Heart right ventricle (tissue), 16 donors: Measurements from ENCODE around the gene ROM1. TPM values are rescaled to one million over a fixed set of nuclear protein-coding genes. Genes with fewer than 3 reads are reported as not detected.

Source experiments
- ATAC-seq, 8 donors: fragments of 200-7000 bp; cut with Tn5 transposase; one replicate each; pipeline ENCODE4 v1.9.1; 2020; ENCODE audit warnings: mild to moderate bottlenecking in 8 of 8, moderate library complexity in 8 of 8, moderate number of reproducible peaks in 1 of 8
- DNase-seq, 2 donors: peaks; one replicate each; pipeline ENCODE4 v3.0.0-alpha.2; 2020
- H3K27ac ChIP-seq, 10 donors: fragments of 200-600 bp; sonication (generic) in 2 of 10; one replicate each; pipeline versions ENCODE4 v1.5.0 to v1.8.0; 2020 to 2022; ENCODE audit warnings: mild to moderate bottlenecking in 3 of 10
- H3K27me3 ChIP-seq, 7 donors: fragments of 200-600 bp; one replicate each; pipeline ENCODE4 v1.8.0; 2021 to 2022; ENCODE audit warnings: mild to moderate bottlenecking in 2 of 7
- H3K36me3 ChIP-seq, 9 donors: fragments of 200-600 bp; sonication (generic) in 1 of 9; one replicate each; pipeline versions ENCODE4 v1.5.0 to v1.8.0; 2020 to 2022; ENCODE audit warnings: mild to moderate bottlenecking in 2 of 9
- H3K4me1 ChIP-seq, 9 donors: fragments of 200-600 bp; sonication (generic) in 1 of 9; one replicate each; pipeline versions ENCODE4 v1.5.0 to v1.8.0; 2020 to 2022; ENCODE audit warnings: mild to moderate bottlenecking in 4 of 9
- H3K4me3 ChIP-seq, 10 donors: fragments of 200-600 bp; sonication (generic) in 2 of 10; one replicate each; pipeline versions ENCODE4 v1.5.0 to v1.8.0; 2020 to 2022; ENCODE audit warnings: mild to moderate bottlenecking in 7 of 10, moderate library complexity in 2 of 10
- H3K9me3 ChIP-seq, 11 donors: fragments of 200-600 bp in 10 of 11; sonication (generic) in 2 of 11; one replicate each; pipeline versions ENCODE4 v1.5.0 to v1.8.0; 2013 to 2022; ENCODE audit warnings: mild to moderate bottlenecking in 2 of 11, control low read depth in 1 of 11, moderate library complexity in 1 of 11
- CTCF ChIP-seq, 9 donors: fragments of 200-600 bp; sonication (generic) in 2 of 9; IDR thresholded peaks; one replicate each; pipeline versions ENCODE4 v1.5.0 to v1.8.0; 2021 to 2022; ENCODE audit warnings: antibody characterized with exemption in 9 of 9, mild to moderate bottlenecking in 5 of 9, moderate library complexity in 1 of 9
- WGBS, 2 donors: extraction: QIAGEN DNeasy Blood & Tissue Kit; methylation state at CpG; one replicate each; pipeline ENCODE4 v1.1.7; 2013; ENCODE audit warnings: inconsistent platforms in 1 of 2; 5-methylcytosine and 5-hydroxymethylcytosine counted together
- intact Hi-C, 10 donors: fragments of 100-400 bp; cut with DNase I; formaldehyde crosslinking; loops; one replicate each; pipeline versions ENCODE4 v1.11.1 to v1.14.2; 2022
- polyA plus RNA-seq, 2 donors: library from polyadenylated mRNA; stranded (reverse); fragments of 200-250 nt; gene quantifications; one replicate each; pipeline ENCODE4 v1.2.3, GENCODE V29; 2013
- total RNA-seq, 10 donors: library from RNA; stranded (reverse); fragmentation: NEBNext Ultra II Directional in 3 of 10; extraction: Animal tissue kit (Norgen Biotek cat#: 25700) in 3 of 10; gene quantifications; one replicate each; pipeline versions ENCODE4 v1.2.1 to v1.2.4, GENCODE V29; 2021 to 2023
- donor health status: Arrhythmogenic right ventricular cardiomyopathy.
- donor health status: ischemic (EF 13 %, LVEDD 7.1; RV severe dilation, severe dysfunction).
- donor health status: healthy with polysubstance abuse.
- donor health status: DM: no; HTN: yes; CAD: no.
- donor health status: DM: no; HTN: no; CAD: no.
- donor health status: ischemic (EF 25% LVEDD 6.9; RV normal size, moderate dysfunction).
- donor health status: ischemic (EF 25% LVEDD 5.7; RV mildly dilated, moderate dysfunction).
- donor health status: healthy.
- donor health status: DM: yes; HTN: yes; CAD: no.
- donor health status: Ischemic cardiomyopathy.
- donor health status: ischemic (EF 35%, LVEDD 5.7; RV mildly dilated, moderate dysfunction).
- donor health status: nonischemic (EF 11% LVEDD 7.7; RV severe dilation, severe dysfunction).
- donor health status: DM: yes; HTN: yes; CAD: no.
- donor health status: PGD.
- donor health status: ischemic (EF 29% LVEDD 5.4; RV normal size, mild dysfunction).
- donor health status: nonischemic (EF 23%, LVEDD 6.1; RV moderate dilation, normal function).

ROM1 gene
- total and polyA plus RNA-seq, 12 donors, result 0.81 to 6.6 (median 2.0) TPM

DNA sequence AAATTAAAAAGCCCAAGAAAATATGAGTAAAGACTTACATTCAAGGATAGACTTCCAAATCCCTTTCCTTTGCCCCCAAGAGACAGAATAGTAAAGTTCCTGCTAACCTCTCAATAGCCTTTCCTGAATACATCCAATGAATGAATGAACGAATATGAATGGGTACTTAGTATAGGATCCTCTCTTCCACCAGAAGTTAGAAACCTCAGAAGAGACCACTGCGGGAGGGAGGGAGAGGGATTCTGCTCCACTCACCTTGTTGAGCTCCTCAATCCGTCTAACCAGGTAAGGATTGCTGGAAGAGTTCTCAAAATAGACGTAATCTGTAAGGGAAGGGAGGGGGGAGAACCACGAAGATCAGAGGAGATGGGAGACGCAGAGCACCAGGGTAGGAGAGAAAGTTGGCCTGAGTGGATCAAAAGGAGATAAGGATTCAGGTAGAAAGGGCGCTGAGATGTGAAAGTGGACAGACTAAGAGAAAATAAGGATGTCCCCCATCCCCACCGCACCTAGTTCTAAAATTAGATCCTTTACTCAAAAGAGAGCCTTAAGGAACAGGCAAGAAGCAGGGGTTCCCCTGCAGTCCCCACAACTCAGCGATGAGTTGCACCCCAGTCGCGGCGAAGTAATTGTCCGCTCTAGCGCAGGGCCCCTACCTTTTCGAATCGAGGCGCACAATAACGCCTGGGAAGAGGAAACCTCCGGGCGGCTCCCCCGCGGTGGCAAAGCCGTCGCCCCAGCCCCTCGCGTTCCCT is 12.5 kb upstream of the ROM1 start:
- peaks cover 0 to 60% (median 26%) of the 10 kb centered on the region in 9 donors for H3K36me3 ChIP-seq
- TF ChIP-seq CTCF (IDR thresholded peaks at IDR 0.05), result no peak

GRCh38 chr11:62601122-62601371 is 12.0 kb upstream of the ROM1 start:
- Histone ChIP-seq H3K4me3 (peak overlapping the region; percentile 33 to 100 (median 95)), H3K36me3 (peaks cover 0 to 60% (median 25%) of the 10 kb centered on the region in 9 donors), H3K27ac (peak overlapping the region; percentile 84 to 99 (median 97)), H3K27me3 (no peaks in the 10 kb centered on the region), H3K4me1 (peaks cover 17 to 48% (median 43%) of the 10 kb centered on the region in 9 donors), H3K9me3 (no peaks in the 10 kb centered on the region)
- peak; percentile 5 to 60 (median 27) for ATAC-seq
- intact Hi-C loops, result loop anchor here in 2 of 10 donors (1.0 to 10.0 kb wide), 3 partner anchors 11 to 234 kb away; partner anchors contain the start of genes C11orf98 (in 1 of the 2), CSKMT (in 1 of the 2), EML3 (in 1 of the 2) and STX5 (in 1 of the 2)
- no peak for TF ChIP-seq CTCF (IDR thresholded peaks at IDR 0.05)
- DNase-seq, result peak; percentile 57 to 69
- WGBS, 2 donors, result 0 to 2% methylated on average over 30 of the region's 30 CpGs

More for the DNA sequence above, 12.5 kb upstream of the ROM1 start:
- Histone ChIP-seq H3K4me3 (peak overlapping the region; percentile 33 to 100 (median 95)), H3K9me3 (no peaks in the 10 kb centered on the region), H3K27ac (peak overlapping the region; percentile 84 to 99 (median 97)), H3K4me1 (peaks cover 17 to 48% (median 43%) of the 10 kb centered on the region in 9 donors), H3K27me3 (no peaks in the 10 kb centered on the region)
- DNase-seq (no peak), ATAC-seq (no peak)
- 3 to 4% methylated on average over 25 to 26 of the region's 26 CpGs for WGBS, 2 donors
- intact Hi-C loops, result loop anchor here in 2 of 10 donors (1.0 to 10.0 kb wide), 3 partner anchors 12 to 234 kb away; partner anchors contain the start of genes C11orf98 (in 1 of the 2), CSKMT (in 1 of the 2), EML3 (in 1 of the 2) and STX5 (in 1 of the 2)

GRCh38 chr11:62601372-62602140 is 11.5 kb upstream of the ROM1 start, which contains the start of gene MTA2:
MTA2 (minus strand) TSS chr11:62601865; CDS start chr11:62601450, 415 bp downstream.
- Histone ChIP-seq H3K27ac (peak within 1 kb of the TSS; percentile 84 to 99 (median 97)), H3K9me3 (no peaks in the 10 kb centered on the region), H3K4me1 (peaks cover 17 to 48% (median 43%) of the 10 kb centered on the region in 9 donors), H3K36me3 (peaks cover 0 to 60% (median 24%) of the 10 kb centered on the region in 9 donors), H3K4me3 (peak within 1 kb of the TSS; percentile 34 to 100 (median 95)), H3K27me3 (no peaks in the 10 kb centered on the region)
- no peak for TF ChIP-seq CTCF (IDR thresholded peaks at IDR 0.05)
- peak; percentile 88 to 95 (median 90) for ATAC-seq
- WGBS, 2 donors, result 0 to 1% methylated on average over 71 to 83 of the region's 83 CpGs
- peak; percentile 98 for DNase-seq
- intact Hi-C loops, result loop anchor here in 2 of 10 donors (1.0 to 10.0 kb wide), 3 partner anchors 11 to 233 kb away; partner anchors contain the start of genes C11orf98 (in 1 of the 2), CSKMT (in 1 of the 2), EML3 (in 1 of the 2) and STX5 (in 1 of the 2)
